Measurements from ENCODE around the gene BUB3.

BUB3 gene

DNA sequence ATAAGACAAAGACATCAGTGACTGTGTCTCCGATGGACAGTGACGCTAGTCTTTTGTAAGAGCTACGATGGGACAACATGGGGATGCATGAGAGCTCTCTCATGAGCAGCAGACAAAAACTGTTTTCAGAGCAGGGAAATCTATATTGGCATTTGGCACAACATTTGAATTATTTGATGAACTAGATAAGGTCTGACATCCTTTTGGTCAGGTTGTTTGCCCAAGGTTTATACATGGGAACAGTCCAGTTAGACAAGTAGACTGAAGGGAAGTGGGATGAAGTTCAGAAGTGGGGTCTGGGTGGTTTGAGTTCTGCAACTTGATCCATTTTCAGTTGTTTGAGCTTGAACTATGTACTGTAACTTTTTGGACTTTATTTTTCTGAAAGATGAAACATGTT lies 50.8 kb downstream of the BUB3 start:
- no peak for DNase-seq

DNA sequence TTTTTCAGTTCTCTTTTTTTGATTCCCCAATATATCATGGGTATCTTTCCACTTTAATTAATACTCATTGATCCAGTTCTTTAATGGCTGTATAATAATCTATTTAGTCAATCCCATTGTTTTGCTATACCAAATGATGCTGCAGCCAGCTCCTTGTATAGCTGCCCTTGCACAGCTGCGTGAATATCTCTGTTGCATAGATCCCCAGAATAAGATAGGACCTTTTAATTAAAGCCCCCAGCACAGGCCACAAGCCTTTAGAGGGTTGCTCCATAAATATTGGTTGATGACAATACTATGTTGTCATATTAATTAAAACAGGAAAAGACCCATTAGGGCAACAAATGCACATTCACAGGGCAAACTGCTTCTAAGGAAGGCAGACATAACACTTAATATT lies 57.9 kb downstream of the BUB3 start:
- no peak for DNase-seq

DNA sequence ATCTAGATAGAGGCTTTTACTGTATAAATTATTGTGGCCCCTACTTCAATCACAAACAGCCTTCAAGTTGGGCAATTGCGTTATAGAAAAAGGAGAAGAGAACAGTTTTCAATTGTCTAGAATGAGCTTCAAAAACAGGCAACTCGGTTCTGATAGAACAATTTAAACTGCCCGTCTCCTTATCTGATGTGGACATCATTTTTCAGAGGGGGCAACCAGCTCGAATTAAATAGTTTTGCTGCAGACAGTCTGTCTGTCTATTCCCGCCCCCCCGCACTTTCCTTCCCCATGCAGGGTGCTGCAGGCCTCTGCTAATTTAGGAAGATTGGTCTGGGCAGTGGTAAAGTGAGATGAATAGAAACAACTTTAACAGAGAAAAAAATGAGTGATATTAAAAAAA lies 58.4 kb downstream of the BUB3 start:
- DNase-seq, result no peak

DNA sequence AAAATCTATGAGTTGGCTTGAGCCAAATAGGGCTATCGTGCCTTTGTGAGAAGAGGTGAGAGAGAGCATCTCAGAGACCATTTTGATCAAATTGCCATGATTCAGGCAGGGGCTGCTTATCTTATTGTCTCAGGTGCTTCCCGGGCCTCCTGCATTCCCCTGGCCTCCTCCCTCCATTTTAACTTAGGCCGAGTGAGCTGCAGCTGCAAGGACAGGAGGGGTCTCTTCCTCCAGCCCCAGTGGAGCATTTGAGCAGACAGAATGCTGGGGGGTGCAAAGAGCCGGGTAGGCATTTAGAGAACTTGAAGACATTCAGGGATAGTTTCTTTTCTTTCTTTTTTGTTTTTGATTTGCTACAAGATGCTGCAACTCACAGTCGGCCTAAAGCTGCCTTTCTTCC lies 59.0 kb downstream of the BUB3 start:
- DNase-seq, result no peak
